CD14-positive monocyte (primary cell): ENCODE data around the gene TRAIP. TPM values are rescaled to one million over a fixed set of nuclear protein-coding genes. Genes with fewer than 3 reads are reported as not detected.

Experiments used
- DNase-seq, 3 donors: peaks; one replicate each; pipeline ENCODE4 v3.0.0-alpha.2; 2011 to 2022
- H2AFZ ChIP-seq: 2 replicates; pipeline ENCODE4 v1.6.0; 2012; ENCODE audit warnings: mild to moderate bottlenecking, low read depth, low read length, inconsistent platforms; ENCODE audit not compliant: insufficient read depth, poor library complexity, severe bottlenecking
- H3K27ac ChIP-seq, 2 donors: 1 replicate in 1 of 2; 2 replicates in 1 of 2; pipeline ENCODE4 v1.5.1; 2012 to 2013; ENCODE audit warnings: low read length in 2 of 2, control low read depth in 1 of 2, inconsistent platforms in 1 of 2, low read depth in 1 of 2, mild to moderate bottlenecking in 1 of 2
- H3K27me3 ChIP-seq, 2 donors: one replicate each; pipeline versions ENCODE4 v1.6.0 to v1.6.1; 2011 to 2013; ENCODE audit warnings: low read length in 2 of 2; ENCODE audit not compliant: control insufficient read depth in 2 of 2, insufficient read depth in 2 of 2
- H3K36me3 ChIP-seq, 2 donors: replicated peaks in 1 of 2; 1 replicate in 1 of 2; 2 replicates in 1 of 2; pipeline versions ENCODE4 v1.5.1 to v1.6.1; 2012 to 2013; ENCODE audit warnings: low read length in 2 of 2, control low read depth in 1 of 2, inconsistent platforms in 1 of 2, mild to moderate bottlenecking in 1 of 2; ENCODE audit not compliant: insufficient read depth in 2 of 2, control insufficient read depth in 1 of 2
- H3K4me1 ChIP-seq, 2 donors: 1 replicate in 1 of 2; 2 replicates in 1 of 2; pipeline versions ENCODE4 v1.5.1 to v1.6.1; 2012 to 2013; ENCODE audit warnings: low read length in 2 of 2, control low read depth in 1 of 2, inconsistent platforms in 1 of 2, mild to moderate bottlenecking in 1 of 2, moderate library complexity in 1 of 2; ENCODE audit not compliant: insufficient read depth in 2 of 2, control insufficient read depth in 1 of 2
- H3K4me2 ChIP-seq: replicated peaks from 2 replicates; pipeline ENCODE3; 2012; ENCODE audit warnings: low read length, moderate library complexity, mild to moderate bottlenecking; ENCODE audit not compliant: poor library complexity, severe bottlenecking; ENCODE audit errors: extremely low read depth
- H3K4me3 ChIP-seq, 3 experiments: fragments of 200-600 bp in 1 of 3; sonication (generic) in 1 of 3; replicated peaks in 1 of 3; 1 replicate in 2 of 3; 2 replicates in 1 of 3; pipeline ENCODE4 v1.5.1; 2011 to 2013; ENCODE audit warnings: low read length in 3 of 3, mild to moderate bottlenecking in 3 of 3, control low read depth in 2 of 3, low read depth in 2 of 3, inconsistent platforms in 1 of 3, moderate library complexity in 1 of 3
- H3K79me2 ChIP-seq: 2 replicates; pipeline ENCODE4 v1.6.0; 2012; ENCODE audit warnings: mild to moderate bottlenecking, control low read depth, inconsistent platforms, low read length, moderate library complexity; ENCODE audit not compliant: insufficient read depth
- H3K9ac ChIP-seq: 2 replicates; pipeline ENCODE4 v1.6.0; 2017; ENCODE audit warnings: low read length, mild to moderate bottlenecking; ENCODE audit not compliant: insufficient read depth, poor library complexity, severe bottlenecking
- H3K9me3 ChIP-seq, 2 donors: replicated peaks in 1 of 2; 1 replicate in 1 of 2; 2 replicates in 1 of 2; pipeline versions ENCODE4 v1.5.1 to v1.6.1; 2012 to 2013; ENCODE audit warnings: low read length in 2 of 2, control low read depth in 1 of 2; ENCODE audit not compliant: control insufficient read depth in 1 of 2, insufficient read depth in 1 of 2
- H4K20me1 ChIP-seq: 2 replicates; pipeline ENCODE4 v1.6.0; 2012; ENCODE audit warnings: mild to moderate bottlenecking, low read length, control low read depth, moderate library complexity; ENCODE audit not compliant: insufficient read depth
- H3K27ac Mint-ChIP-seq, 7 donors: one replicate each; pipeline ENCODE4 v1.8.0; 2020; ENCODE audit warnings: mild to moderate bottlenecking in 7 of 7, mixed read lengths in 7 of 7, moderate library complexity in 6 of 7, inconsistent platforms in 2 of 7
- H3K27me3 Mint-ChIP-seq, 3 donors: one replicate each; pipeline ENCODE4 v1.8.0; 2021 to 2022; ENCODE audit warnings: low read depth in 3 of 3, mild to moderate bottlenecking in 3 of 3, mixed read lengths in 3 of 3, moderate library complexity in 3 of 3, inconsistent platforms in 1 of 3
- H3K36me3 Mint-ChIP-seq, 2 donors: one replicate each; pipeline ENCODE4 v1.8.0; 2020; ENCODE audit warnings: mixed read lengths in 2 of 2, inconsistent platforms in 1 of 2, mild to moderate bottlenecking in 1 of 2
- H3K4me1 Mint-ChIP-seq: one replicate; pipeline ENCODE4 v1.8.0; 2020; ENCODE audit warnings: mild to moderate bottlenecking, mixed read lengths
- H3K4me3 Mint-ChIP-seq, 2 donors: one replicate each; pipeline ENCODE4 v1.8.0; 2020; ENCODE audit warnings: mild to moderate bottlenecking in 2 of 2, mixed read lengths in 2 of 2, moderate library complexity in 1 of 2
- H3K9me3 Mint-ChIP-seq, 7 donors: one replicate each; pipeline ENCODE4 v1.8.0; 2020 to 2022; ENCODE audit warnings: mixed read lengths in 7 of 7, mild to moderate bottlenecking in 6 of 7, moderate library complexity in 6 of 7, inconsistent platforms in 2 of 7
- CTCF ChIP-seq: fragments of 200-600 bp; IDR thresholded peaks from one replicate; pipeline ENCODE4 v1.8.0; 2022; ENCODE audit warnings: antibody characterized with exemption, mild to moderate bottlenecking
- WGBS: methylation state at CpG from one replicate; pipeline ENCODE4 v1.1.5; 2013; ENCODE audit warnings: missing lambda C conversion rate; ENCODE audit not compliant: insufficient coverage; 5-methylcytosine and 5-hydroxymethylcytosine counted together
- intact Hi-C, 2 donors: fragments of 100-400 bp; cut with micrococcal nuclease; formaldehyde crosslinking; loops; one replicate each; pipeline versions ENCODE4 v1.15.0 to v1.15.1; 2023
- polyA plus RNA-seq, 3 donors: library from polyadenylated mRNA; depleted of rRNA in 1 of 3; unstranded in 2 of 3; stranded (reverse) in 1 of 3; fragments of 300-500 nt in 2 of 3; fragments of >200 nt in 1 of 3; fragmentation: Illumina TruSeq in 2 of 3; gene quantifications; 1 replicate in 2 of 3; 2 replicates in 1 of 3; pipeline ENCODE4 v1.2.3, GENCODE V29; 2012 to 2021

The TRAIP gene
- polyA plus RNA-seq, 3 donors: 0.68 to 1.1 (median 0.95) TPM

GRCh38 chr3:49880581-49881315, 24.4 kb upstream of the TRAIP start:
- no peak for DNase-seq
- H4K20me1 ChIP-seq: no peaks in the 10 kb centered on the region
- intact Hi-C loops: no loop called here
- H3K79me2 ChIP-seq: no peaks in the 10 kb centered on the region
- no peak overlapping the region for H3K4me3 ChIP-seq
- TF ChIP-seq CTCF: no peak
- H3K4me3 Mint-ChIP-seq: no peak overlapping the region
- H3K36me3 ChIP-seq: no peaks in the 10 kb centered on the region
- no peaks in the 10 kb centered on the region for H3K27me3 ChIP-seq
- H3K27ac ChIP-seq: no peak overlapping the region
- no peaks in the 10 kb centered on the region for H3K36me3 Mint-ChIP-seq
- peaks cover 12% of the 10 kb centered on the region for H3K4me1 Mint-ChIP-seq
- WGBS: 100% methylated on average over 1 of the region's 6 CpGs
- no peak overlapping the region for H3K4me2 ChIP-seq
- H3K9me3 Mint-ChIP-seq: no peaks in the 10 kb centered on the region
- H2AFZ ChIP-seq: peak overlapping the region; percentile 41
- peaks cover 1 to 3% (median 2%) of the 10 kb centered on the region in 3 donors for H3K27me3 Mint-ChIP-seq
- H3K9ac ChIP-seq: no peak overlapping the region
- H3K9me3 ChIP-seq: no peaks in the 10 kb centered on the region
- H3K4me1 ChIP-seq: peaks cover 4 to 6% of the 10 kb centered on the region in 2 donors
- H3K27ac Mint-ChIP-seq: no peak overlapping the region

GRCh38 chr3:49879721-49880120, 23.4 kb upstream of the TRAIP start:
- H3K27ac Mint-ChIP-seq: no peak overlapping the region
- intact Hi-C loops: no loop called here
- no peak overlapping the region for H3K4me3 ChIP-seq
- H3K9me3 Mint-ChIP-seq: no peaks in the 10 kb centered on the region
- H4K20me1 ChIP-seq: no peaks in the 10 kb centered on the region
- no peak overlapping the region for H3K4me2 ChIP-seq
- WGBS: no CpG with 5 or more reads among the region's 2 CpGs
- H3K4me1 Mint-ChIP-seq: peaks cover 19% of the 10 kb centered on the region
- H3K36me3 Mint-ChIP-seq: no peaks in the 10 kb centered on the region
- H3K9me3 ChIP-seq: no peaks in the 10 kb centered on the region
- peaks cover 0 to 3% (median 1%) of the 10 kb centered on the region in 3 donors for H3K27me3 Mint-ChIP-seq
- H3K9ac ChIP-seq: no peak overlapping the region
- no peaks in the 10 kb centered on the region for H3K79me2 ChIP-seq
- TF ChIP-seq CTCF: no peak
- no peak for DNase-seq
- no peak overlapping the region for H3K4me3 Mint-ChIP-seq
- H3K27me3 ChIP-seq: no peaks in the 10 kb centered on the region
- no peak overlapping the region for H3K27ac ChIP-seq
- no peak overlapping the region for H2AFZ ChIP-seq
- no peaks in the 10 kb centered on the region for H3K36me3 ChIP-seq
- H3K4me1 ChIP-seq: peaks cover 4 to 8% of the 10 kb centered on the region in 2 donors
